GM19438 (cell line): ENCODE measurements around the gene RXRA.

Source experiments
- ATAC-seq: cut with Tn5 transposase; IDR thresholded peaks from one replicate; pipeline ENCODE4 v1.9.1; 2021; ENCODE audit warnings: low read depth; ENCODE audit not compliant: unreplicated experiment

The RXRA gene

DNA sequence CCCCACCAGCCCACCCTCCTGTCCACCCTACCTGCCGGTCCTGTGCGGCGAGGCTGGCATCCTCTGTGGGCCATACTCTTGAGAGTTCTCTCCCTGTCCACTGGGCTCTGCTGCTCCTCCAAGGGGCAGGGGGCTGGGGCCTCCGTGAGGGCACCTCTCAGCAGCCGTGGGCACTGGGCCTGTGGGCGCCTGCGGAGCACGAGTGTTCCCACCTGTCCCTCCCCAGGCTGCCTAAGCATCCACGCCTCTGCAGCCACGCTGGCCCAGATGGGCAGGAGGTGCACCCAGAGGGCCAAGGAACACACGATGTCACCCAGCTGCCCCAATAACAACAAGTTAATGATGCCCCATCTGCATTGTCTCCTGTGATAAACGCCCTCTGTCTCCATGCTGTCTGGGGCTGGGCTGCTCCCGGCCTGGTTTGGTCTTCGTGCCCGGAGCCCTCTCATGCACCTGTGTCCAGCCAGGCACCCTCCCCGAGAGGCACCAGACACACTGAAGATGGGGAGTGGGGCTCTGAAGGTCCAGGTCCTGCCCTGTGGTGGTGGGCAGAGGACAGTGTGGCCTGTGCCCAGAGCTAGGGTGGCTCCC, 114.5 kb downstream of the RXRA start:
- ATAC-seq: no peak

DNA sequence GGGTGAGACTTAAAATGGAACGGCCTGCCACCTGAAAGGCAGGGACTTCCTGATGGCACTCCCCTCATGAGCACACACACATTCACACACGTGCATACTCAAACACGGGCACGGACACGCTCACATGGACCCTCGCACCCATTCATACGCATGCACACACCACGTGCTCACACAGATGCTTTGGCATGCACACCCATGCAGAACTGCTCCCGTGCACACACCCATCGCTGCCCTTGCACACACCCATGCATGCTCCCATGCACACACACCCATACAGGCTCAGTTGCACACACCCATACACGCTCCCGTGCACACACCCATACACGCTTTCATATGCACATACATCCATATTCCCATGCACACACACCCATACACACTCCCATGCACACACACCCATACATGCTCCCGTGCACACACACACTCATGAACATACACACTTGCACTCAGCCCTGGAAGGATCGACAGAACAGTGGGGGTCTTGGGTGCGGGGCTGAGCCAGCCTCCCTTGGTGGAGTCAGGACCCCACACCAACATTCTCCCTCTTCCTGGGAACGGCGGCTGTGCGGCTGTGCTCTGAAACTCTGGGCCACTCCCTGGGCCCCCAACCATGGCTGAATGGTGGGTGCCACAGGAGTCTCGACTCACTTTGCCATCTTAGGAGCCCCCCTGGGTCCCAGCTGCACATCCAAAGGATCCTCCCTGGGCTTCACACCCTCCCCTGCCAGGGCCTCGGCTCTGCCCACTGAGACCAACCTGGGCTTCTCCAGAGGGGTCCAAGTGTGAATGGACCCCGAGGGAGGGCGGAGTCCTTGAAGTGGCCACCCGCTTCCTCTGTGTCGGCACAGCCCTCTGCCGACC, 115.2 kb downstream of the RXRA start:
- ATAC-seq: no peak

DNA sequence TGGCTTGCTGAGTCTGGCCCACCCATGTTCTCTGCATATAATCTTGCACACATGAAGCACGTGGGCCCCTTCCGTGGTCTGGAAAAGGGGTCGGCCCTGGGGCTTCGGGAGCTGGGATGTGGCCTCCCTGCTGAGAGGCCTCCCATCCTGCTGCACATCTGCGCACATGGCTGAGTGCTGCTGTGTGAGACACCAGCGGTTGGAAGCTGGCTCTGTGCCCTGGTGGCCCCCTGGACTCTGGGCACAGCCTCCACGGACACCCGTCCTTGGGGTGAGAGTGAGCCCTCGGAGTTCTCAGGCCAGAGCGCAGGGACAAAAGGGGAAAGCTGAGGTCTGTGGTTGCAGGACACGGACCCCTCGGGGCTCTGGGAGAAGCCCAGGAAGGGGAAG, 115.8 kb downstream of the RXRA start:
- no peak for ATAC-seq

DNA sequence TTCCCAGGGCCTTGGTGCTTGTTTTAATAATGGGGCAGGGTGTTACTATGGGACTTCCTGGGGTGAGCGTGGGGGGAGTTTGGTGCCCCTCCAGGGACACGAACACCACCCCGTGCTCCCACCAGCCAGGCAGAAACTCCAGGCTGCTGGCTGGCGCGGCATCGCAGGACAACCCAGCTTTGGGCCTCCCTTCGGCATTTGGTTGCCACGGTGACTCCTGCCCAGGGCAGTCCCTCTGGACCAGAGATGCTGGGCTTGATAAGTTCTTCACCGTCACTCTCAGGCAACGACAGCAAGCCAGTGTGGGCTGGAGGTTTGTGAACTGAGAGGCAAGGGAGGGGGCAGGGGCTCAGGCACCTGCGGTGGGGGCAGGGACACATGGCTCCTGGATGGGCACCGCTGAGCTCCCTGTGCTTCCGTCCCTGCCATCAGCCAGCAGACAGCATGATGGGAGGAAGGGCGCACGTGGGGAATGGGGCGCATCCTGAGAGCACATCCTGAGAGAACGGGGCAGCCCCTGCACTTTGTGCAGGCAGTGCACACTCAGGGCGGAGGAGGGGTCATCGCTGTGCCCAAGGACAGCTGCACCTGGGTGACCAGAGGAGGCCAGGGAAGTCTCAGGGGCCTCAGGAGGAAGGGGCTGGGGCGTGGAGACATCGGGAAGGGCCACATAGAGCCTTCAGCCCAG, 116.4 kb downstream of the RXRA start:
- no peak for ATAC-seq

DNA sequence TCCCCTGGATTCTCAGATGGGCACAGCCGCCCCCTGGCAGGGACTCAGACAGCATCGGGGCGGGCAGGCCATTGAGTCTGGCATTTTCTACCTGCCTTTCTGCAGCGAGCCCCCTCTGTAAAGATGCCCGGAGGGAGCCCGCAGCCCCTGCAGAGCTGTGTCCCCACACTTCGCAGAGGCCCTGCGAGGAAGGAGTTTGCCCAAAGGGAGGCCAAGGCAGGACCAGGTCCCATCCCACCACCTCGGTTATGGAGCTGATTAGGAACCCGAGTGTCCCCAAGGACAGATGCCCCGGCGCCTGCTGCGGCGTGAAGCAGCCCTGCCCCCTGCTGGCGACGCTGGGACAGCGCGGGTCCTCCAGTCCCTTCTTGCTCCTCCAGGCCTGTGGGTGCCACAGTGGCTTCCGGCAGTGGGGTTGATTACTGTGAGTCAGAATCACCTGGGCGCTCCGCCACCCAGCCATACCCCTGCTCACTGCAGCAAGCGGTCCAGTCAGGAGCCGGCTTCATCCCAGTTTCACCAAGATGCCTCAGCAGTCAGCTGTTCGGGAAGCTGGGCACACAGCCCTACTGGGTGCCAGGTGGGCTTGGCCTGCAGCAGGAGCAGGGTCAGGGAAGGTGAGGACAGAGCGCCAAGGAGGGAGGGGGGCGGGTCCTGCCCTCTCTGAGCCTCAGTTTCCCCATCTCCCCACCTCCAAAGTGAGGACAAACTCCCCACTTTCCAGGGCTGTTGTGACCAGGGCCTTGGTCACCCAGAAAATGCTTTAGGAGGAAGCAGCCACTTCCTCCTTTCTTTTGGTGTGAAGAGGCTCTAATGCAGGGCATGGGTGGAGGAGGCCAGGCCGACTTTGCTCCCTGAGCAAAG, 117.2 kb downstream of the RXRA start:
- no peak for ATAC-seq

DNA sequence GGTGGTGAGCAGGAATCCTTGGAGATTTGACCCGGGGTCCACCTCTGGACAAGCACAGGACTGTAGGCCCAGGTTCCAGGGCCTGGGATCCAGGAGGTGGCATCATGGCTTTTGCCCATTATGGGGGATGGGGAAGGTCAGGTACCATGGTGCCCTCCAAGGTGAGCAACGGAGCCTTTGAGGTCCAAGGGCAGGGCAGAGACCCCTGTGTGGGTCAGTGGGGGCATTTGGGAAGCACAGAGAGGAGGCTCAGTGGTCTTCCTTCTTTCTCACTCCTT, 117.7 kb downstream of the RXRA start:
- no peak for ATAC-seq

DNA sequence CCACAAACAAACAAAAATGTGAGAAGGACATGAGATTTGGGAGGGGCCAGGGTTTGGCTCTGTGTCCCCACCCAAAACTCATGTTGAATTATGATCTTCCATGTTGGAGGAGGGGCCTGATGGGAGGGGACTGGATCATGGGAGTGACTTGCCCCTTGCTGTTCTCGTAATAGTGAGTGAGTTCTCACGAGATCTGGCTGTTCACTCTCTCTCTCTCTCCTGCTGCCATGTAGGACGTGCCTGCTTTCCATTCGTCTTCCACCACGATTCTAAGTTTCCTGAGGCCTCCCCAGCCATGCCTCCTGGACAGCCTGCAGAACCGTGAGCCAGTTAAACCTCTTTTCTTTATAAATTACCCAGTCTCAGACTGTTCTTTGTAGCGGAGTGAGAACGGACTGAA, 118.7 kb downstream of the RXRA start:
- no peak for ATAC-seq

DNA sequence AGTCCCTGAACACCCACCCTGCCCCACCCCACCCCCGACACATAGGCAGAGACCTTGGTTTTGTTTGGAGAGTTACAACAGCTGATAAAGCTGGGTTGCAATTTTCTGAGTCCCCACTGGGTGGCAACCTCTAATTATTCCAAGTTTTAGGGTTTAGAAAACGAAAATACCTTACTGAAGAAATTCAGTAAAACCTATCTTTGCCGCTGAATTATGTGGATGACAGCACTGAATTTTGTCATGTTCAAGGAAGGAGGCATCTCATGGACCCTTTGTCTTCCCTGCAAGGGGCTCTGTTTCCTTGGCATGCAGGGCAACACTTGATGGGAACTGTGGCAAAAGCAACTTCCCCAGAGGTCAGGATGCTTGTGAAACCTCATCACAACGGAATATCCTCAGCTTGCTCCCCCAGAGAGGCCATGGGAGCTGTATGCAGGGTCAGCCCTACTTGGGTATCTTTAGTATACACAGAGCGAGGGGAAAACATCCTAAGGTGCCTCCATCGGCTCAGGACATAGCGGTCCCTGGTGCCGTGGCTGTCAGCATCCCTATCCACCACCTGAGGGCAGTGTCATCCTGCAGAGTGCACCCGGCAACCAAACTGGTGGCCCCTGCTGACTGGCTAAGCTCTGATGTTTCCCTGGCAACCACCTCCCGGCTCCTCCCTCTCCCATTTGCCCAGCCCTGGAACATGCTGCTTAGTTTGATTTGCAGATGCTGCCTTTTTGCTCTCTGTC, 123.1 kb downstream of the RXRA start:
- ATAC-seq: peak; percentile 91

DNA sequence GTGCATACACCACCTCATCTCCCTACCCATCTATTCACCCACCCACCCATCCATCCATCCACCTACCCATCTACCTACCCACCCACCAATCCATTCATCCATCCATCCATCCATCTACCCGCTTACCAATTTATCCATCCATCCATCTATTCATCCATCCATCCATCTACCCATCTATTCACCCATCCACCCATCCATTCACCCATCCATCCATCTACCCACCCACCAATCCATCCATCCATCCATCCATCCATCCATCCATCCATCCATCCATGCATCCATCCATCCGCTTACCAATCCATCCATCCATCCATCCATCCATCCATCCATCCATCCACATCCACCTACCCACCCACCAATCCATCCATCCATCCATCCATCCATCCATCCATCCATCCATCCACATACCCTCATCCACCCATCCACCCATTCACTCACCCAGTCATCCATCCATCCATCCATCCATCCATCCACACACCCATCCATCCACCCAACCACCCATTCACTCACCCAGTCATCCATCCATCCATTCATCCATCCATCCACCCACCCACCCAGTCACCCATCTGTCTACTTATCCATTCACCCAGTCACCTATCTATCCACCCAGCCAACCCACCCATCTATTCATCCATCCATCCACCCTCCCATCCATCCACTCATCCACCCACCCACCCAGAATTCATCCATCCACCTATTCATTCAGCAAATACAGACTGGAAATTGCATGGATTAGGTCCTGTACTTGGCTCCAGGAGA, 125.6 kb downstream of the RXRA start:
- ATAC-seq: no peak

DNA sequence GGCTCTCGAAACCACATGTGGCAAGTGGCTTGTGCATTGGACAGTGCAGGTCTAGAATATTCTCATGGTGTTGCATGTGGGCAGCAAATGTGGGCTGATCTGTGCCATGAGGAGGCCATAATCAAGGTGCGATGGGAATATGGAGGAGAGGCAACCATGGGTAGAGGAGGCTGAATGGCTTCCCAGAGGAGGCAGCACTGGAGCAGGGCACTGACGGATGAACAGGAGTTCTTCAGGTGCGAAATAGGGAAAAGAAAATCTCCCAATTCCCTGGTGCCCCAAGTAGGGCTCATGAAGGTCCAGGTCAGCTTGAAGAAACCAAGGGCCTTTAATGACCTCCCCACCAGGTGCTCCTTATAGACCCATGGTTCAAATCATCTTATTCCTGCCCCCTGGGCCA, 126.5 kb downstream of the RXRA start:
- ATAC-seq: no peak

DNA sequence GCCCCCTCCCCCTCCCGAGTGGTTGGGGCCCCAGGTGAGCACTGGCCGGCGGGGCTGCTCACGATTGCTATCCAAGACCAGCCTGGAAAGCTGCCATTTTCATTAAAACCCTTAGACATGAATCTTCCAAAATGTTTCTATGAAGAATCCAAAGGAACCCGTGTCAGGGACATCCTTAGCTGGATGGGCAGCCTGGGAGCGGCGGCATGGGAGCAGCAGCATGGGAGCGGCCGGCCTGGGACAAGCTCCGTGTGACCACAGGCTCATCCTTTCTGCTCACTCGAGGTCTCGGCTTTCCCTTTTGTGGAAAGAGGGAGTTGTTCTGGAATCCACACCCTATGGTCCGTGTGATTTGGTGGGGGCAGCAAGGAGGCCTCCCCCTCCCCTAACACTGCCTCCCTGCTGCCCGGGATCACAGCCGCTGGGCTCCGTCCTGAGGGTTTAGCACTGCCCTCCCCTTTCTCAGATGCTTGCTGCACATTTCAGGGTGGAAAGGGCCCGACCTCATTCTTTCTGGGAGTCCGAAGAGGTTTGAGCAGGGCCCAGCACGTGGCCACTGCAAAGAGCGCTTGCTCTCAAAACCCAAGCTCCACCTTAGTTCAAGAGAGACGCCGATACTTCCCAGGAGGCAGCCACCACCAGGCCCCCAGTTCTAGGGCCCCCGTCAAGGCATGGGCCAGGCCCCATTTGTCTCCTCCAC, 127.7 kb downstream of the RXRA start:
- no peak for ATAC-seq

DNA sequence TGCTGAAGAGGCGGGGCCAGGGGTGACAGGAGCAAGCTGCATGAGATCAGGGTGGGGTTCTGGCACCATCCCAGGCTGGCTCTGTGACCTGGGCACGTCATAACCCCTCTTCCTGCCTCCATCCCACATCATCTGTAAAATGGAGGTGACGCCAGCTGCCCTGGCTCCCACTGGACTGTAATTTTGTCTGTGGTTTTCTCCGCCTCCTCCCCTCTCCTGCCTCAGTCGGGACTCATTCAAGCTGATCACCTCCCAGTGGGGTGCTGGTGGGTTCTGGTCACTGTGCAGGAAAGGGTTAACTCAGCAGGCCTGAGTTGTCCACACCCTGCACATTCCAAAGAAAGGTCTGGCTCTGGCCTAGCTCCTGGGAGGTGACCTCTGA, 128.2 kb downstream of the RXRA start:
- no peak for ATAC-seq

DNA sequence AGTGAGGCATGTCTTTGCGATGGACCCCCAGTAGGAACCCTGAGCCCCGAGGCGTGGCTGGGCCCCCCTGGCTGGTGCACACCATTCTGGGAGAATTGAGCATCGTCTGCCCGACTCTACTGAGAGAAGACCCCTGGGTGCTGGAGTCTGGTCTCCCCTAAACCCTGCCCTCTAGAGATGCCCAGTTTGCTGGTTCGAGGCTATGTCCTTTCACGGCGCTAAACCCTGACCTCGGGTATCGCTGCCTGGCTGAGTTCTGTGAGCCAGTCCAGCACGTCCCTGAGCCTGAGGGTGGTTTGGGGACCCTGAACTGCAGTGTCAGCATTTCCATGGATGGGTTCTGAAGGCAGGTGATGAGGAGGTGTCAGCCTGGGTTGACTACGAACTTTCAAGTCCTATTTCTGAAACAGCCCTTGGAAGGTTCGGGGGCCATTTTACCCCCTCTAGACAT, 128.8 kb downstream of the RXRA start:
- no peak for ATAC-seq

DNA sequence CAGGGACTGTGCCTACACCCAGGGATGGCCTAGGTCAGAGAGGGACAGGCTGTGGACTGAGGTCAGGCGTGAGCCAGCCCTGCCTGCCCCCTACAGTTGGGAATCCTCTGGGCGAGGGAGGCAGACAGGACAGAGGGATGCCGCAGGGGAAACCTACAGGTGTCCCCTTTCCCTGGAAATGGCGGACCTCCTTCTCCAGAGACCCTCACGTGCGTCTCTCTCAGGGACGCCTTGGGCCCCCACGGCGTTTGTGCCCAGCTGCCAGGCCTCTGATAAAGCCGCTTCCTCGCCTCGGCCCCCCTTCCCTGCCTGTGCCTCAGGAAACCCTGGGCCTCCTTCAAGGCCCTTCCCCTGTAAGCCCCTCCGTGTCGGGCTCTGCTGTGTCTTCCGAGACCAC, 129.3 kb downstream of the RXRA start:
- no peak for ATAC-seq

DNA sequence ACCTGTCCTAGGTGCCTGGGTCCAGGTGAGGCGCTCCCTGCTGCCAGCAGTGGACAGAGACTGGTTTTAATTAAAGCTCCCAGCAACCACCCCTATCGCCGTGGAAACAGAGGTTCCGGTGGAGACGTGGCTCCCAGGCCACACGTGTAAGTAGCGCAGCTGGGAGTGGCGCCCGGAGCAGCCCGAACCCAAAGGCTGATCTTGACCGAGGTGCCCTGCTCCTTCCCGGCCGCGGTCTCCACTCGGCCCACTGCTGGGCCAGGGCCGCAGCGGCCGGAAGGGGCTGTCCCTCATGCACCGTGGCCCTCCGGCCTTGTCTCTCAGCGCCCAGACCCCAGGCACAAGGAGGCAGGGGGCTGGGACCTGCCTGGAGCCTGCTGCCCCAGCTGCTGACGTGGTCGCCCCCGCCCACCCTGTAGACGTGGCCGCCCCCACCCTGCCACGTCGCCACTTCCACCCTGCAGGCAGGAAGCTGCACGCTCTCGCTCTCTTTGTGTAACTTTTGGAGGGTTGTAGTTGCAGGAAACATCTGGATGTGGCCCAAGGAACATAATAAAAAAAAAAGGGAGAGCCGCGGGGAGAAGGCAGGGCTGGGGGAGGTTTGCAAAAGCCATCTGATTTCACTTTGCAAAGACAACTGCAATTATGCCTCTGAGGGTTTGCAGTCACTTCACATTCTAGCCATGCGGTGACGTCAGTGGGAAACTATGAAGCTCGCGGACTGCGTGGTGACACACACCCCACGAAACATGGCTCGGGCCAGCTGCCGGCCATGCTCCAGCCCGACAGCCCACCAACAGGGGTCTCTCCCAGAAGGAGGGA, 129.9 kb downstream of the RXRA start:
- no peak for ATAC-seq

DNA sequence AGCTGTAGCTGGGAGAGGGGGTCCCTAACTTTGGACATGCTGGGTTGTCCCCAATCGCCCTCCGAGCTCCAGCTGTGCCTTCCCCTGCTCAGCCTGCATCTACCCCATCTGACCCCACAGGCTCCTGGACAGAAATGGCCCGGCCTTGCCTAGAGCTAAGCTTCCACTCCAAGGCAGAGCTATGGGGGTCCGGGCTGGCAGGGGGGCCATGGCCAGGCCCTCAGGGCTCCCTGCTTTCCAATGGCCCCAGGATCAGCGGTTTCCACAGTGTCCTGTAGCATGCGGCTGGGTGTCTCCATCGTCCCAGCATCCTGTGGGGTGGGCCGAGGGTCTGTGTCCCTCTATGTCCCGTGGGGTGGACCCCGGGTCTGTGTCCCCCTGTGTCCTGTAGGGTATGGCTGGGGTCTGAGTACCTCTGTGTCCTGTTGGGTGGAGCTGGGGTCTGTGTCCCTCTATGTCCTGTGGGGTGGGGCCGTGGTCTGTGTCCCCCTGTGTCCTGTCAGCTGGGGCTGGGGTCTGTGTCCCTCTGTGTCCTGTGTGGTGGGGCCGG, 130.6 kb downstream of the RXRA start:
- no peak for ATAC-seq

DNA sequence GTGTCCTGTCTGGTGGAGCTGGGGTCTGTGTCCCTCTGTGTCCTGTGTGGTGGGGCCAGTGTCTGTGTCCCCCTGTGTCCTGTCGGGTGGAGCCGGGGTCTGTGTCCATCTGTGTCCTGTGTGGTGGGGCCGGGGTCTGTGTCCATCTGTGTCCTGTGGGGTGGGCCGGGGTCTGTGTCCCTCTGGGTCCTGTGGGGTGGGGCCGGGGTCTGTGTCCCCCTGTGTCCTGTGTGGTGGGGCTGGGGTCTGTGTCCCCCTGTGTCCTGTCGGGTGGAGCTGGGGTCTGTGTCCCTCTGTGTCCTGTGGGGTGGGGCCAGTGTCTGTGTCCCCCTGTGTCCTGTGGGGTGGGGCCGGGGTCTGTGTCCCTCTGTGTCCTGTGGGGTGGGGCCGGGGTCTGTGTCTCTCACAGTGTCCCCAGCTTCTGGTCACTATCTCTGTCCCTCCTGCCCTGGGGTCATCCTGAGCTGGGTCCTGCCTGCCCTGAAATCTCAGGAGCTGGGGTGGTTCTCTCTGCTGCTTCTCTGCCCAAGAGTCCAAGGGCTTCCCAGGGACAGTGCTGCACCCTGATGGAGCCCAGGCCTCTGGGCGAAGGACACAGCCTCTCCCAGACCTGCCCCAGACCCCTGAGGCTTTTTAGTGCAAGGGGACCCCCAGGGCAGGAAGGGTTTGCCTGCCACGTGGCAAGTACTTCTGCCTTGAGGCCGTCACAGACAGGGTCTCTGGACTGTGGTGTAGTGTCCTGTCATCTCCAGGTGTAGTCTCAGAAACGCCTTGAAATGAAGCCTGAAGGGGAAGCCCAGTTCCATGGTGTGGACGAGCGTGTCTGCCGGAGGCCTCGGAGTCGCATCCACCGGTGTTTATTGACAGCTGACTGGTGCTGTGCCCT, 131.3 kb downstream of the RXRA start:
- no peak for ATAC-seq
